Breast epithelium (tissue), 3 donors: Measurements from ENCODE around the gene CHN1.

Experiments used
- CTCF ChIP-seq, 3 donors: fragments of 450-650 bp; IDR thresholded peaks; one replicate each; pipeline ENCODE4 v1.5.1; 2016 to 2017; ENCODE audit warnings: antibody characterized with exemption in 3 of 3, mild to moderate bottlenecking in 3 of 3, moderate library complexity in 3 of 3
- POLR2A ChIP-seq: fragments of 450-650 bp; IDR thresholded peaks from one replicate; pipeline ENCODE4 v1.6.1; 2016; ENCODE audit warnings: antibody characterized with exemption, mild to moderate bottlenecking, moderate library complexity
- POLR2AphosphoS5 ChIP-seq, 3 donors: sonication (generic); formaldehyde crosslinking; IDR thresholded peaks; one replicate each; pipeline ENCODE4 v1.6.1; 2017; ENCODE audit warnings: antibody characterized with exemption in 3 of 3

GRCh38 chr2:174977364-174977763 lies 27.8 kb downstream of the CHN1 start:
- TF ChIP-seq CTCF (IDR thresholded peaks at IDR 0.05) (no peak), POLR2A (no peak), POLR2AphosphoS5 (IDR thresholded peaks at IDR 0.05) (no peak)
